H1 (cell line): ENCODE results near the gene SEPTIN1.

Experiments
- CEBPB ChIP-seq: IDR thresholded peaks from 2 replicates; pipeline ENCODE4 v1.6.1; 2012; ENCODE audit warnings: low read depth, low read length
- CHD2 ChIP-seq: IDR thresholded peaks from 2 replicates; pipeline ENCODE4 v1.6.1; 2012; ENCODE audit warnings: low read length, improper control_type of control experiment
- CTCF ChIP-seq, 3 experiments: IDR thresholded peaks; 1 replicate in 2 of 3; 2 replicates in 1 of 3; pipeline versions ENCODE4 v1.5.1 to v1.6.1; 2011; ENCODE audit warnings: low read length in 3 of 3, mild to moderate bottlenecking in 3 of 3, inconsistent platforms in 2 of 3, low read depth in 1 of 3, moderate library complexity in 1 of 3; ENCODE audit not compliant: insufficient read depth in 1 of 3; ENCODE audit errors: control extremely low read depth in 1 of 3
- EP300 ChIP-seq, 2 experiments: IDR thresholded peaks; 1 replicate in 1 of 2; 2 replicates in 1 of 2; pipeline ENCODE4 v1.6.1; 2011 to 2012; ENCODE audit warnings: low read depth in 2 of 2, low read length in 2 of 2, mild to moderate bottlenecking in 2 of 2, borderline replicate concordance in 1 of 2, inconsistent platforms in 1 of 2, moderate library complexity in 1 of 2
- EZH2 ChIP-seq: fragments of 200-600 bp; sonication (generic); IDR thresholded peaks from 2 replicates; pipeline ENCODE4 v1.7.1; 2012; ENCODE audit warnings: low read depth, mild to moderate bottlenecking, moderate library complexity, low read length, inconsistent platforms; ENCODE audit not compliant: severe bottlenecking
- GTF2F1 ChIP-seq: IDR thresholded peaks from 2 replicates; pipeline ENCODE4 v1.6.1; 2012; ENCODE audit warnings: low read depth, low read length, improper control_type of control experiment, borderline replicate concordance
- JUN ChIP-seq: IDR thresholded peaks from 2 replicates; pipeline ENCODE4 v1.6.1; 2011; ENCODE audit warnings: low read depth, mild to moderate bottlenecking, improper control_type of control experiment, low read length
- POLR2A ChIP-seq, 2 experiments: IDR thresholded peaks; 1 replicate in 1 of 2; 2 replicates in 1 of 2; pipeline ENCODE4 v1.6.1; 2011; ENCODE audit warnings: low read depth in 2 of 2, low read length in 2 of 2, mild to moderate bottlenecking in 2 of 2; ENCODE audit errors: control extremely low read depth in 1 of 2
- RAD21 ChIP-seq, 2 experiments: IDR thresholded peaks in 1 of 2; conservative IDR thresholded peaks in 1 of 2; 2 replicates each; pipeline ENCODE4 v1.6.1; 2011; ENCODE audit warnings: low read depth in 2 of 2, low read length in 2 of 2, improper control_type of control experiment in 1 of 2, inconsistent platforms in 1 of 2, mild to moderate bottlenecking in 1 of 2, moderate library complexity in 1 of 2
- RFX5 ChIP-seq: IDR thresholded peaks from 2 replicates; pipeline ENCODE4 v1.6.1; 2011; ENCODE audit warnings: low read depth, low read length, improper control_type of control experiment, borderline replicate concordance
- SAP30 ChIP-seq: fragments of 300-600 bp; sonication (generic); IDR thresholded peaks from 2 replicates; pipeline ENCODE4 v1.7.1; 2012; ENCODE audit warnings: low read length, moderate library complexity, mild to moderate bottlenecking, inconsistent platforms; ENCODE audit not compliant: insufficient read depth, insufficient replicate concordance
- SP1 ChIP-seq: IDR thresholded peaks from 2 replicates; pipeline ENCODE4 v1.6.1; 2011; ENCODE audit warnings: low read depth, low read length
- TCF12 ChIP-seq: IDR thresholded peaks from 2 replicates; pipeline ENCODE4 v1.6.1; 2011; ENCODE audit warnings: low read depth, mild to moderate bottlenecking, low read length

- no peak for TF ChIP-seq SAP30
- no peak for TF ChIP-seq CEBPB
- no peak for TF ChIP-seq CTCF (IDR thresholded peaks at IDR 0.05; ENCODE audit: control extremely low read depth in 1 of 3, insufficient read depth in 1 of 3, low read depth in 1 of 3, low read length in 3 of 3)
- no peak for TF ChIP-seq RFX5
- TF ChIP-seq TCF12 = no peak
- no peak for TF ChIP-seq GTF2F1
- TF ChIP-seq RAD21 (IDR thresholded peaks at IDR 0.05 in 1 of 2, conservative IDR thresholded peaks at IDR 0.05 in 1 of 2; ENCODE audit: low read depth in 2 of 2, low read length in 2 of 2) = no peak
- no peak for TF ChIP-seq SP1
- TF ChIP-seq EZH2 = no peak
- TF ChIP-seq CHD2 = no peak
- TF ChIP-seq POLR2A (IDR thresholded peaks at IDR 0.05; ENCODE audit: control extremely low read depth in 1 of 2, low read depth in 2 of 2, low read length in 2 of 2) = no peak
- no peak for TF ChIP-seq EP300 (IDR thresholded peaks at IDR 0.05; ENCODE audit: borderline replicate concordance in 1 of 2, low read depth in 2 of 2, low read length in 2 of 2)
- TF ChIP-seq JUN = no peak
Measured at GRCh38 chr16:30348113-30348512, 34.2 kb downstream of the SEPTIN1 start.
